Suppressor macrophage treated with lipopolysaccharide for 4 hours (primary cell): ENCODE measurements around the gene HIPK2.

Experiments
- DNase-seq: peaks from one replicate; pipeline ENCODE4 v3.0.0-alpha.2; 2020

HIPK2 gene

DNA sequence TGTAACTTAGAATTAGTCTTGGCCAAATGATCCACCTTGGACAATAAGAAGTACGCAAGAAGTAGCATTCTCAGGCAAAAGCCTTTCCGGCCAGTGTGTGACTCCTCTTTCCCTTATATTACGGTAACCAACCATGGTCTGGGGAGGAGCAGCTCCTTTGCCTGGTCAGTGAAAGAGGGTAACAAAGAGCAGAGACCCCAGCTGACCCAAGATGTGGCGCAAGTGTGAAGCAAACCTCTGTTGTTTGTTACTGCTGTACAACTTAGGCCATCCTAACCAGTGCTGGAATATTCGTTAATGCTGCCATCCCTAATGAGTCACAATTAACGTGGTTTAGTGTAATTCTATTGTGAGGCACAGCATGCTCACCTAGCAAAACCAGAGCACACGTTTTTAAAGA is 44.0 kb downstream of the HIPK2 start:
- DNase-seq, result no peak

DNA sequence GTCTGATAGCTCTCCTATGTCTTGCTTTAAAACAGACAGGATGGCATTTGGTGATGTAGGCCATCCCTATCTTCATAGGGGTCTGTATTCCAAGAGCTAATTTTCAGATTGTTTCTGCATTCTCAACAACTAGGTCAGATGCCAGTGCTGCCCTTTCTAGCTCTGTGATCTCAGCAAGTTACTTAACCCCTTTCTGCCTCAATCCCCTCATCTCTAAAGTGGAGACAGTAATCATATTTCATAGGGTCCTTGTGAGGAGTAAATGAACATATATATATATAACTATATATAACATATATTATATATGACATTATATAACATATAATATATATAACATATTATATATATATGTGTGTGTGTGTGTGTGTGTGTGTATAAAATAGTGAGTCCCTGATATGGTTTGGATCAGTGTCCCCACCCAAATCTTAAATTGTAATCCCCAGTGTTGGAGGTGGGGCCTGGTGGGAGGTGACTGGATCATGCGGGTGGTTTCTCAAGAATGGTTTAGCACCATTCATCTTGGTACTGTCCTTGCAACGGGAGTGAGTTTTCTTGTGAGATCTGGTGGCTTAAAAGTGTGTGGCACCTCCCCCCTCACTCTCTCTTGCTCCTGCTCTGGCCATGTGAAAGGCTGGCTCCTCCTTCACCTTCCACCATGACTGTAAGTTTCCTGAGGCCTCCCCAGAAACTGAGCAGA is 45.2 kb downstream of the HIPK2 start:
- DNase-seq, result no peak

DNA sequence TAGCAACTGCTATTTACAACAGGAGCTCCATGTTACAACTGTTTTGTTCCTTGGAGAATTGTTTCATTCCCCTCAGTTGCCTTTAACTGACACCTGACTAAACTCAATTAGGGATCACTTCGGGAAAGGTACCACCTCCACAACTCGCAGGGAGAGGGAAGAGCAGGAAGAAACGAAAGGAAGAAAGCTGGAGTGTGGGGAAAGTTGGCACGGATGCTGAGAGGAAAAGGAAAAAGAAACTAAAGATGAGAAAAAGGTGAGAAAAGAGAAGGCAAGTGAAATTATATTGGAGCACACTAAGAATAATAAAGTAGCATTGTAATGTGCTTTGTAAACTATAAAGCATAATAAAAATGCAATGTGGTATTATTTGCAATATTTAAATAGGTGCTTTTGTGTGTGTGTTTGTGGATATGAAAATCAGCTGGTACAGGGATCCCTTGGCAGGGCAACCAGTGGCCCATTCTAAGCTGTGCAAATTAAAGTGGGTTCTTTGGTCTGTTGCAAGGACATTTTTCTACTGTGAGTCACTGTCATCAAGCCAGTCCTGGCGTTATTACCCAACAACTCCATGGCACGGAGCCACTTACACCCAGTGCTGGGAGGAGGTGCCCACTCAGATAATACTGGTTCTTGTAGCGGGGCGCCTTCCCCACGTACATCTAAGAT is 45.9 kb downstream of the HIPK2 start:
- peak; percentile 88 for DNase-seq

DNA sequence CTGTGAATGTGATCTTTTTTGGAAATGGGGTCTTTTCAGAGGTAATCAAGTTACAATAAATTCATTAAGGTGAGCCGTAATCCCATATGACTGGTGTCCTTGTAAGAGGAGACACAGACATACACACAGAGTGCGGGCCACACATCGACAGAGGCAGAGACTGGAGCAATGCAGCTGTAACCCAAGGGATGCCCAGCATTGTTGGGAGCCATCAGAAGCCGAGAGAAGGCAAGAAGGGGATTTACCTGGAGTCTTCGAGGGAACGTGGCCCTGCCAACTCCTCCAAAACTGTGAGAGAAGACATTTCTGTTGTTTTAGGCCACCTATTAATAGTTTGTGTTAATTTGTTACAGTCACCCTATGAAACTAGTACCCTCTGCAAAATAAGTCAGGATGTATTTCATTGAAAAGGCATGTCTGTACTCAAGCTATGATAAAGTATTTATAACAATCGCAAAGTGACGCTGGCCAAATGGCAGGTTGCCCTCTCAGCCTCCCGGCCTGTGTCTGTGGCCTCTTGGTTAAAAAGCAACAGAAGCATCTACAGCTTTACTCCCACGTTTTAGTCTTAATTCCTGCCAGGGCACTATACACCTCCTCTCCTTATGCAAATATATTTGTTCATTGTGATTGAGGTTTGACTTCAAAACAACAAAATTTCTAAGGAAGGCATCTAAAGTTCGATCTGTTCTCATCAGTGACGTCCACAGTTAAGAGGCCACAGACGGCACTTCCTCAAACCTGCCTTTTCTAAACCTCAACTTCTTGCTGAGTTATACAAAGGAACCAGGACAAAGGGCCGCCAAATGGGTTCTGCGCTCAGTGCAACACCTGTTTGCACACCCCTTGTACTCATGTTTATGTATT is 46.8 kb downstream of the HIPK2 start:
- peak; percentile 75 for DNase-seq

DNA sequence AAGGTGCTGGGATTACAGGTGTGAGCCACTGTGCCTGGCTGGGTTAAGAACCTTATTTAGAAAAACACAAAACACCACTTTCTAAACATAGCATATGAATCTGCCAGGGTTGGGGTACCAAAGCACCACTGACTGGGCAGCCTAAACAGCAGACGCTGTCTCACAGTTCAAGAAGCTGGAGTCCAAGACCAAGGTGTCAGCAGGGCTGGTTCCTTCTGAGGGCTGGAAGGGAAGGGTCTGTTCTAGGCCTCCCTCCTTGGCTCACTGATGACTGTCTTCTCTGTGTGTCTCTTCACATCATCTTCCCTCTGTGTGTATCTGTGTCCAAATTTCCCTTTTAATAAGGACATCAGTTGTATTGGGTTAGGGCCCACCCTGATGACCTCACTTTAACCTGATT is 49.6 kb downstream of the HIPK2 start:
- no peak for DNase-seq

DNA sequence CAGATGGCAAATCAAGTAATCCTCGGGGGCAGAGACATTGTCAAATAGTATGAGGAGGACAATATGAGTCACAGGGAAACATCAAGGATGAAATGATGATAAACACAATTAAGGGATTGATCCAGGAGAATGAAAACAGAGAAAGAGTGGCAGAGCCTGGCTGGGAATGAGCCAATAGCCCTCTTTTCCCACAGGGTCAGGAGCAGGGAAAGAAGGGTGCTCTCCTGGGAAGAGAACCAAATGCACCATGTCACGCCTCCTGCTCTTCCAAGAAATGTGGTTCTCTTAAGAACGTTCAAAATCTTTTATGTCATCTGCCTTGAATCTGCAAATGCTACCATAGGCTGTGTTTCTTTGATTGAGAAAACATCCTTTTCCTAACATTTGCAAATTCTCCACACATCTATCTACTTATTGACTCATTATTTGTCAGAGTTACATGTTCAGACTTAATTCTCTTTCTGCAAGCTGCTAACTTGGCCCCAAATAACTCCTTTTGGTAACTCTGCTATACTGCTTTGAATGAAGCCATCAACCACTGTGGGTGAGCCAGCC is 50.6 kb downstream of the HIPK2 start:
- DNase-seq, result peak; percentile 49

DNA sequence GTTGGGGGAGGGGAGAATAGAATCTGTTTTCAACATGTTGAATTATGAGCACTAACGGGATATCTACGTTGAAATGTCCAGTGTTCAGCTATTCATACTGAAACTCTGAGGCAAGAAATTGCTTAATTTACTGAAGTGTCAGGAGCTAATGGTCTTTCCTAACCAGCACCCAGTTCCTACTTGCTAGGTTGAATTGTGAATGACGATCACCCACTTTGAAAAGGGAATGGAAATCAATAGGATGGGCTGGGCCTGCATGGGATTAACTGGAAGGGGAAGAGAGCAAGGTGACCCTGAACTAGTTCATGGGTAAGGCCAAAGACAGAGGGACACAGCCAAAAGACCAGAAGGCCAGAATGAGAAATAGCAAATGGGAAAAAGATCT is 51.3 kb downstream of the HIPK2 start:
- DNase-seq, result peak; percentile 89

DNA sequence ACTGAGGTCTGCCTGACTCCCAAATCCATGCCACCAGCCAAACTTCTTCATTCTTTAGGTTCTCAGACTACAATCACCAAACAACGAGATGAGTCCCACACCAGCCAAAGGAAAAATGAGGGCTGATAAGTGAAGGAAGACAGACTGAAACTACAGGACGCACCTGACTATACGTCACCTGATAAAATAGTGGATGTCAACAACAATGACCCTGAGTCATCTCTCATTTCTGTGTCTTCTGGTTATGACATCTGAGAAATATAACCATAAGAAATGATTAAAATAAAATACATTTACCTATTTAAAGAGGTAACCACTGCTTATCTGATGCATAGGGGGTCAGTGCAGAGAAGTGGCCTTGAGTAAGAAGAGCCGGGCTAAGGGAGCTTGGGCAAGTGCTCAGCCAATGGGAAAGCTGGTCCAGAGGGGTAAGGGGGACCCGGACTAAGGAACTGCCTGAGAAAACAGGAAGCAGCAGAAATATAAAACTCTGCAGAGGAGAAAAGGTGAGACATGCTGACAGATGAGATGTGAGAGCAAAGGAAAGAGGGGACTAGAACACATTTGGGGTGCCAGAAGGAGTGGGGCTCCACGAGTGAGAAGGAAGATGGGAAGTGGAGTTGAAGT is 51.8 kb downstream of the HIPK2 start:
- no peak for DNase-seq

DNA sequence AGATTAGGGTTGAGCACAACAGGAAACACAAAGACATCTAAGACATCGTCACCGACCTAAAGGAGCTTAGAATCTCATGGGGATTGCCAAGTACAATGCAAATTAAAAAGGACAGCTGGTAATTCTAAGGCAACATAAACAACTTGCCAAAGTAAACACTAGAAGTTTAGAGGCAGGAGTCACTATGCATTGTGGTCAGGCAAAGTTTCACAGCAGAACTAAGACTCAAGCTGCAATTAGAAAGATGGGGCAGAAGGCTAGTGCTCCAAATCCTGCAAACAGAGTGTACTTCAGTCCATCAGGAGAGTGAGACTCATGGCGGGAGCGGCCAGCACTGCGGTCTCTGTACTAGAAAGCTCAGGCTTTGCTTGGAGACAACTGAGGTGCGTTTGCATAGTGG is 52.7 kb downstream of the HIPK2 start:
- DNase-seq, result no peak

DNA sequence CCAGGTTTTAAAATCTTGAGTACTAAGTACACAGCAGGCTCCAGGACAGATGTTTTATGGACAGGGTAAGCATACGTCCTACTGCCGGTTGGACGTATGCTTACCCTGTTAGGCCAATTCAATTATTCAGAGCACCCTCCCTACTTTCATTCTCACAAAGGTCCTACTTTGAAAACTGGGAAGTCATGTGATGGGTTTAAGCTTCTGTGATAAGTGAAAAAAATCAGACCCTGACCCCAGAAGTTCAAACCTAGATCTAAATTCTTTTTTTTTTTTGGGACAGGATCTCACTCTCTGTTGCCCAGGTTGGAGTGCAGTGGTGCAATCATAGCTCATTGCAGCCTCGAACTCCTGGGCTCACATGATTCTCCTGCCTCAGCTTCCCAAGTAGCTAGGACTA is 55.2 kb downstream of the HIPK2 start:
- peak; percentile 43 for DNase-seq

DNA sequence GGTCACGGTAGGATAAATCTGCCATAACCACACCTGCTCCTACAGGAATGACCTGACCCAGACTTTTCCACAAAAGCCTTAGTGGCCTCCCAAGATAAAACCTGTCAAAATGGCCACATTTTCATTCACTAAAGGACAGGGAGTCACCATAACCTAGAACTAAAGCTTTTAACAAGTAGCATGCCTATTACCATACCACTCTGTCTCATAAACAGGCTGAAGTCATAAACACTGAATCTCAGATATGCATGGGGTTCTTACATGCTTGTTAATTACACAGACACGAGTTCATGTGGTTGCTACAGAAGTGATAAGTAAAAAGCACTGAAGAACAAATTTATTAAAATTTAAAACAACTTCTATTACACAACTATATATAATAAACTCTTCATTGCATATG is 56.0 kb downstream of the HIPK2 start:
- no peak for DNase-seq

DNA sequence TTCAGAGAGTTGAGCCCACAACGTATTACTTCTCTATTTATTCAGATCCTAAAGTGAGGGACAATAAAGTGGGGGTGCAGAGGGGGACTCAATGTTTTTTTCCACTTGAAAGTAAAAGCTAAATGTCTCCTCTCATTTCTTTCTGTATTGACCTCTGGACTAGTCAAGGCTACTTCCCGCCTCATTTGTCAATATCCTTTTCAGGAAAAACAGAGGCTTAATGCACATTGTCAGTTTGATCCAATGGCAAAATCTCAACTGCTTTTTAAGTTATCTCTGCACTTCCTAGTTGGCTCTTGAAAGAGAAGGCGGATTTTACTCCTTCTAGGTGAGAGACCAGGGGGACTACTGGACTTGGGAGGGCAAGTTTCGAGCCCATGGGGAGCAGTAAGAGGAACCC is 56.4 kb downstream of the HIPK2 start:
- DNase-seq, result no peak

DNA sequence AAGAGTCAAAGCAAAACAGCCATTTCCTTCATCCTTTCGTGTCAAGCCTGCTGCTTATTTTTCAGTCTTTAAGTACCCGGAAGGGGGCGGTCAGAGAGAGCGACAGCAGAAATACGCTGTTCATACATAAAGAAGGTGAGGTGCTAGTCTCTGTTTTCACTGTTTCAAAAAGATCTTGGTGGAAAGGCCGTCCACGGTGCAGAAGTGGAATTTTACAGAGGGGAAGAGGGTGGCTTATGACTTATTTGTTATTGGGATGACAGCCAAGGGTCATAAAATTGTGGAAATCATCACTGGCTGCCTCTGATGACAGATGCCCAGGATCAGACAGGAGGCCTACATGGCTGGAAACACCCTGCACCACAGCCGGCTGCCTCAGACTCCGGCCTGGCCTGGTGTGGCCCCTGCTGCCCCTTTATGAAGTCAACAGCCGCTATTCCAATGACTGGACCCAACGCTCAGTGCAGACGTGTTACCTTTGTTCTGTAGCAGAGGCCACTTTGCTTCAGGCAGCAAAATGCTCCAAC is 57.0 kb downstream of the HIPK2 start:
- peak; percentile 60 for DNase-seq

DNA sequence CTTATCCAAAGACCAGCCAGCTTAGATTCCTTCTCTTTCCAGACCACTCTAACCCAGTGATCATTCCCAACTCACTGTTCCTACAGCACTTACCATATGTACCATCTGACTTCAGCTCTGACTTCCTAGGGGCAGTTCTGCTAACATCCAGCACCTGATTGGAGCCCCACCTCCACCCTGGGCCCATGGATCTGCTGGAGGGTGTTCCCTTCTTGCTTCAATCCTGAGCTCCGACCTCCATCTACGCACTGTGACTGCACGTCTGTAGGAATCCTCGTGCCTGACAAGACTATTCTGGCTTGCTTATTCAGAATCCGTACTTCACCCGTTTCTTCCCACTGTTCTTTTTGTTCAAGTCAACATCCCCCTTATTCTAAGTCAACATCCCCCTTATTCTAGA is 57.6 kb downstream of the HIPK2 start:
- DNase-seq, result no peak

DNA sequence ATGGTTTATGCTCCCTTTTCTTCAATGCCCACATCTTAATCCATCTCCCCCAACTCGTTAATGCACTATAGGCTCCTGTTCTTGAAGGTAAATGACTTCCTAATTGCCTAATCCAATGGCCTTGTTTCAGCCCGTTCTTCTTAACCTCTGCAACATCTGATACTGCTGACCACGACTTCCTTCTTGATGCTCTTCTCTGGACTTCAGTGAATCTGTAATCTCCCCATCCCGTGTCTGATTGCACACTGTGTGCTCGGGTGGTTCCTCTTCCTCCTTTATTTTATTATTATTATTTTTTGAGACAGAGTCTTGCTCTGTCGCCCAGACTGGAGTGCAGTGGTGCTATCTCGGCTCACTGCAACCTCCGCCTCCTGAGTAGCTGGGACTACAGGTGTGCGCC is 58.9 kb downstream of the HIPK2 start:
- peak; percentile 84 for DNase-seq

DNA sequence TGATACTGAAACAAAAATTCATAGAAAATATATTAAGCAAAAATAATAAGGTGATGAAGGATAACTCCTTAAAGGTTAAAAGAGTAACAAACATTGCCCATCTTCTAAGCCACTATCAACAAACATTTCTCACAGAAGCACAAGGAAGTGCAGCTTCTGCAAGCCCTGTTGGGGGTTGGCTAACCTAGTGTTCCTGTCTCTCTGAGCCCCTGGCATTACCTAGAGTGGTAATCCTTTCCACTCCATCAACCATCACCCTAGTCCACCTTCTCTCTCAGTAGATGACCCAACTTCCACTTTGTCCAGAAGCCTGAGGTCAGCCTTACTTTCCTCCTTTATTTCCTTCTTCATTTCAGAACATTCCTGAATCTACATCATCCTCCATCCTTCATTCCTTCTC is 59.7 kb downstream of the HIPK2 start:
- DNase-seq, result no peak

DNA sequence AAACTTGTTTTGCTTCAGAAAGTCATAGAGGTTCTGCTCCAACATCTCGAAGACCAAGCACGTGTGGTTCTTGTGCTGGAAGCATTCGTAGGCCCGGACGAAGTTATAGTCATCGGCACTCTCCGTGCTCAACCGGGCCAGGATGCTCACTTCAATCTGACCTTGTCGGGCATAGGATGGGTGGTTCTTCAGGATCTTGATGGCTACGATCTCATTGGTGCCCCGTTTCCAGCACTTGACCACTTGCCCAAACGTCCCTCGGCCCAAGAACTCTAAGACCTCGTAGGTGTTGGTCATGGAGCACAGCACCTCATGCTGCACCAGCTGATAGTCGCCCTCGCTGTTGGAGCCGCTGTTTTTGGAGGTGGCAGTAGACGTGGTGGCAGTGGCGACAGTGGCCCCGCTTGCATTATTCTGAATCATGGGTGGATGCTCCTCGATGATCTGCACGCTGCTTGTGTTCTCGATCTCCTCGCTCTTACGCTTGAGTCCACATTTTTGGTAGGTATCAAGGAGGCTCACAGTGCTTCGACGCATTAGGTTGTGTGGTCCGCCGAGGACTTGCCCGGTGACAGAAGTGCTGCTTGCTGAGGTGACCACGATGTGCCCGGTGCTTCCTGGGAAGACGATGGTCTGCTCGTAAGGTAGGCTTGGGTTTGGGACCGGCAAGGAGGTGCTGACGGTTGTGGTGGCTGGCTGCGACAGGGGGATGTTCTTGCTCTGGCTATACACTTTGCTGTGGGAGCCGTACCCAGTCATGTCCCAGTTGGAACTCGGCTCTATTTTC is 61.4 kb downstream of the HIPK2 start:
- no peak for DNase-seq

DNA sequence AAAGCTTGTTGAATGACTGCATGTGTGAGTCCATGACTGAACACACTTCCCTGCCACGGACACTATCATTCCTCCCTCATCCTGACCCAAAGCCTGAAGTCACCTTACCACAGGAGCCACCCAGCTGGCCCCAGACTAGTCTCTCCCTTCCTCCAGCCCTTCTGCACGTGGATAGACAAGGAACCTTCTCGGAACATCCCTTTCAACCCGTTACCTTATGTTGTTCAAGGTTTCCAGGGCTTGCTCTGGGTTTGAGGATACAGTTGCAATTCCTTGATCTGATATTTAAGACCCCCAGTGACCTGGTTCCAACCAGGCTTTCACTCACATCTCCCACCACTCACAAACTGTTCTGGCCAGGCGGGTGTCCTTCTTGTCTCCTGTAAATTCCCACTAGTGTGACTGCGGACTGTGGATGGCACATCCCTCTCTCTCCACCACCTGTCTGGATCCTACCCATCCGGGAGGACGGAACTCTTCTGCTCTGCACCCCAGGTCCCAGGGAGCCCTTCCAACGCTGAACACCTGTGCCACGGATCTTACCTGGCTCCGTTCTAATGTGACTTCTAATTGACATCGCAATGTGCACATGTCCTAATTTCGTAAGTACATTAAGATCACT is 62.5 kb downstream of the HIPK2 start:
- no peak for DNase-seq

DNA sequence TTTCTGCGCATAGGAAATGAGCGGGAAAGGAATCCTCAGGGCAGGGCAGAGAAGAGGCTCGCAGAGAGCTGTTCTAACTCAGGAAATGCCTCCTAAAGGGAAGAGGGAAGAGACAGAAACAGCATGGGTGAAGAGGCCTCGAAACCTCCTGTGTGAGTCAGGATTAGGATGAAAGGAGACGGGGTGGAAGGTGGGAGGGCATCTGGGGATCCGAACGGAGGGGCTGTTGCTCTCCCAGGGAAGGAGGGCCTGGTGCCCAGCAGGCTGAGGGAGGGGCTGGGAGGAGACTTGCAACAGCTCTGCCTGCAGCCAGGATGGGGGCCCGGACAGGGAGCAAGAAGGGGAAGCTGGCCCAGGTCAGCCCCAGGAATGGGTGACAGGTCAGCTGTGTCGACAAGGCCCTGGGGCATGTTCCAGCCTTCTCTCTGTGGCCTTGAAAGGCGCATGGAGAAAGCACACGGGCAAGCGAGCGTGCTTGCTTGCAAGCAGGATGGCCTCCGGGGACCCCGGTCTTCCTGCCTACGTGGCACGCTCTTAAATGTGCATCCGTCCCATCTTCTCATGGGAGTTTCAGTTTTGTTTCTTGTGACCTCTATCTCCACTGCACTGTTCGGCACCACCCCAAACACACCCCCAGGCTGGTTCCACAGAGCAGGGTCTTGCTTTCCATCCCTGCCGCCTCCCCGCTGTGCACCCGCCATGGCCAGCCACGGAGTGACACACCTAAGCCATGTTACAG is 63.5 kb downstream of the HIPK2 start:
- DNase-seq, result no peak

DNA sequence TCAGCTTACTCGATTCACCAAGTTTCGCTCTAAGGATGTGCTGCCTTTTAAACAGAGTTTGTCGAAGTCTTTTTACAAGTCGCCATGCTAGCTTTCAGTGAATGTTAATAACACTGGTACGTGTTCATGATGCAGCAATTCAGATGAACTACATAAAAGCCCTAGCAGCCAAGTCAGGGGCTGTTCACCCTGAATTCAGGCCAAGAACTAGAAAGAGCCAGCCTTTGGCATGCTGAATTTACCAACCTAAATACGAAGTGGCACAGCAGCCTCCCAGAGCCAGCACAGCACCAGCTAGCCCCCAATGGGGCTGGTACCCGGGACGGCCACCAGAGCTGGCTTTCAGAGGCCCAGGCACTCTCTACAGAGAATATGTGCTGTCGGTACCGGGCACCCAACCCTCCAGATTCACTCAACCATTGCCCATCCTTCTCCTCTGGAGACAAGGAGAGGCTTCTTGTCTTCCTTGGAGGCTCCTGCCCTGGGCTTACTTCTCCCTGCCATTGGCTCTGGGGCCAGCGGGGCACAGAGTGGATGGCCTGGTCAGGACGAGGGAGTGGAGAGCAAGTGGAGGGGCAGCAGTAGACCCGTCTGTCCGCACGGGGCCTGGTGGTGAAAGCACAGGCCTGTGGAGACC is 64.2 kb downstream of the HIPK2 start:
- no peak for DNase-seq
